Measurements from ENCODE around the gene PCDHGA7. TPM values are rescaled to one million over a fixed set of nuclear protein-coding genes. Genes with fewer than 3 reads are reported as not detected.
"Not testable (repeated sequence)": the region's sequence is repeated elsewhere in the genome, so short reads cannot be mapped to it uniquely, and the experiment has no call there.

The PCDHGA7 gene
- total RNA-seq, 1 donor from 2014 or later, result 0.16 TPM

- DNase-seq (ENCODE audit: low spot score); H3K4me1 Mint-ChIP-seq (ENCODE audit: low read depth); H3K27ac Mint-ChIP-seq; intact Hi-C loops (cut with micrococcal nuclease); H3K36me3 Mint-ChIP-seq (ENCODE audit: low read depth); H3K4me3 Mint-ChIP-seq (ENCODE audit: low read depth): not testable (repeated sequence)
- H3K27me3 Mint-ChIP-seq (ENCODE audit: low read depth), result peaks cover 19% of the 10 kb centered on the region
- peaks cover 37% of the 10 kb centered on the region for H3K9me3 Mint-ChIP-seq
Observed at GRCh38 chr5:141394401-141395187, 12.1 kb downstream of the PCDHGA7 start.

GRCh38 chr5:141397756-141398551 lies 15.4 kb downstream of the PCDHGA7 start, which contains the start of gene PCDHGB5:
TSS of gene PCDHGB5 (plus strand) at chr5:141397947. CDS start at chr5:141398128, 181 bp downstream.
- Mint-ChIP-seq H3K27me3 (ENCODE audit: low read depth) (peaks cover 22% of the 10 kb centered on the region), H3K9me3 (peaks cover 36% of the 10 kb centered on the region), H3K4me3 (ENCODE audit: low read depth) (peak within 1 kb of the TSS; percentile 55)
- H3K4me1 Mint-ChIP-seq (ENCODE audit: low read depth); H3K27ac Mint-ChIP-seq; intact Hi-C loops (cut with micrococcal nuclease); H3K36me3 Mint-ChIP-seq (ENCODE audit: low read depth): not testable (repeated sequence)
- DNase-seq (ENCODE audit: low spot score), result peak; percentile 31

- peaks cover 35% of the 10 kb centered on the region for H3K9me3 Mint-ChIP-seq
- peaks cover 23% of the 10 kb centered on the region for H3K27me3 Mint-ChIP-seq (ENCODE audit: low read depth)
- DNase-seq (ENCODE audit: low spot score), result no peak
Observed at GRCh38 chr5:141398608-141399007, 16.1 kb downstream of the PCDHGA7 start.

GRCh38 chr5:141399555-141400258 lies 17.2 kb downstream of the PCDHGA7 start:
- Mint-ChIP-seq H3K4me3 (ENCODE audit: low read depth) (no peak overlapping the region), H3K27me3 (ENCODE audit: low read depth) (peaks cover 25% of the 10 kb centered on the region), H3K27ac (no peak overlapping the region), H3K36me3 (ENCODE audit: low read depth) (no peaks in the 10 kb centered on the region), H3K9me3 (peaks cover 30% of the 10 kb centered on the region), H3K4me1 (ENCODE audit: low read depth) (no peaks in the 10 kb centered on the region)
- no peak for DNase-seq (ENCODE audit: low spot score)
- intact Hi-C loops (cut with micrococcal nuclease), result no loop called here

More at GRCh38 chr5:141398608-141399007, 16.1 kb downstream of the PCDHGA7 start:
- no peak overlapping the region for H3K27ac Mint-ChIP-seq
- no peaks in the 10 kb centered on the region for H3K36me3 Mint-ChIP-seq (ENCODE audit: low read depth)
- H3K4me3 Mint-ChIP-seq (ENCODE audit: low read depth), result no peak overlapping the region
- intact Hi-C loops (cut with micrococcal nuclease), result no loop called here
- no peaks in the 10 kb centered on the region for H3K4me1 Mint-ChIP-seq (ENCODE audit: low read depth)

- no peaks in the 10 kb centered on the region for H3K36me3 Mint-ChIP-seq (ENCODE audit: low read depth)
- H3K4me1 Mint-ChIP-seq (ENCODE audit: low read depth), result no peaks in the 10 kb centered on the region
- H3K9me3 Mint-ChIP-seq, result peaks cover 29% of the 10 kb centered on the region
- peaks cover 30% of the 10 kb centered on the region for H3K27me3 Mint-ChIP-seq (ENCODE audit: low read depth)
- no peak for DNase-seq (ENCODE audit: low spot score)
- H3K27ac Mint-ChIP-seq, result no peak within 1 kb of the TSS
- no peak within 1 kb of the TSS for H3K4me3 Mint-ChIP-seq (ENCODE audit: low read depth)
- intact Hi-C loops (cut with micrococcal nuclease), result no loop called here
Observed at GRCh38 chr5:141402553-141403243, 20.2 kb downstream of the PCDHGA7 start, which contains the start of gene PCDHGA9. TSS of gene PCDHGA9 (plus strand) at chr5:141402778. CDS start at chr5:141402953, 175 bp downstream.

GRCh38 chr5:141403387-141403786 lies 20.8 kb downstream of the PCDHGA7 start:
- Mint-ChIP-seq H3K27ac (no peak overlapping the region), H3K36me3 (ENCODE audit: low read depth) (peaks cover 2% of the 10 kb centered on the region), H3K27me3 (ENCODE audit: low read depth) (peaks cover 36% of the 10 kb centered on the region), H3K9me3 (peaks cover 30% of the 10 kb centered on the region), H3K4me1 (ENCODE audit: low read depth) (peaks cover 2% of the 10 kb centered on the region), H3K4me3 (ENCODE audit: low read depth) (no peak overlapping the region)
- intact Hi-C loops (cut with micrococcal nuclease), result no loop called here
- DNase-seq (ENCODE audit: low spot score), result no peak

GRCh38 chr5:141407790-141408505 lies 25.4 kb downstream of the PCDHGA7 start, which contains the start of gene PCDHGB6:
TSS of gene PCDHGB6 (plus strand) at chr5:141408021. CDS start at chr5:141408203, 182 bp downstream.
- DNase-seq (ENCODE audit: low spot score); H3K4me1 Mint-ChIP-seq (ENCODE audit: low read depth); H3K27ac Mint-ChIP-seq: not testable (repeated sequence)
- Mint-ChIP-seq H3K36me3 (ENCODE audit: low read depth) (peaks cover 10% of the 10 kb centered on the region), H3K9me3 (peaks cover 23% of the 10 kb centered on the region), H3K4me3 (ENCODE audit: low read depth) (peak within 1 kb of the TSS; percentile 55), H3K27me3 (ENCODE audit: low read depth) (peaks cover 40% of the 10 kb centered on the region)
- intact Hi-C loops (cut with micrococcal nuclease), result loop anchor here (5.0 kb wide), 1 partner anchor 171 kb away; no protein-coding TSS in a partner anchor

GRCh38 chr5:141409598-141410306 lies 27.2 kb downstream of the PCDHGA7 start:
- Mint-ChIP-seq H3K27ac (no peak overlapping the region), H3K9me3 (peaks cover 24% of the 10 kb centered on the region), H3K4me3 (ENCODE audit: low read depth) (no peak overlapping the region), H3K4me1 (ENCODE audit: low read depth) (peaks cover 16% of the 10 kb centered on the region), H3K27me3 (ENCODE audit: low read depth) (peaks cover 51% of the 10 kb centered on the region), H3K36me3 (ENCODE audit: low read depth) (peaks cover 13% of the 10 kb centered on the region)
- no peak for DNase-seq (ENCODE audit: low spot score)
- intact Hi-C loops (cut with micrococcal nuclease), result loop anchor here (5.0 kb wide), 1 partner anchor 172 kb away; no protein-coding TSS in a partner anchor

GRCh38 chr5:141411575-141411974 lies 29.0 kb downstream of the PCDHGA7 start:
- no peak for DNase-seq (ENCODE audit: low spot score)
- Mint-ChIP-seq H3K9me3 (peaks cover 24% of the 10 kb centered on the region), H3K27me3 (ENCODE audit: low read depth) (peaks cover 61% of the 10 kb centered on the region), H3K4me1 (ENCODE audit: low read depth) (peaks cover 16% of the 10 kb centered on the region), H3K27ac (no peak overlapping the region), H3K36me3 (ENCODE audit: low read depth) (peaks cover 13% of the 10 kb centered on the region), H3K4me3 (ENCODE audit: low read depth) (no peak overlapping the region)
- intact Hi-C loops (cut with micrococcal nuclease), result no loop called here

- intact Hi-C loops (cut with micrococcal nuclease), result loop anchor here (2.0 kb wide), 1 partner anchor 100 kb away; no protein-coding TSS in a partner anchor
- peaks cover 18% of the 10 kb centered on the region for H3K4me1 Mint-ChIP-seq (ENCODE audit: low read depth)
- H3K27ac Mint-ChIP-seq, result no peak within 1 kb of the TSS
- H3K27me3 Mint-ChIP-seq (ENCODE audit: low read depth), result peaks cover 60% of the 10 kb centered on the region
- no peak for DNase-seq (ENCODE audit: low spot score)
- H3K9me3 Mint-ChIP-seq, result peaks cover 18% of the 10 kb centered on the region
- peaks cover 16% of the 10 kb centered on the region for H3K36me3 Mint-ChIP-seq (ENCODE audit: low read depth)
- H3K4me3 Mint-ChIP-seq (ENCODE audit: low read depth), result peak within 1 kb of the TSS; percentile 82
Observed at GRCh38 chr5:141412854-141413539, 30.5 kb downstream of the PCDHGA7 start, which contains the start of gene PCDHGA10. TSS of gene PCDHGA10 (plus strand) at chr5:141412987. CDS start at chr5:141413176, 189 bp downstream.
